Measurements from ENCODE around the gene OR4K14.
"Not testable (repeated sequence)": the region's sequence is repeated elsewhere in the genome, so short reads cannot be mapped to it uniquely, and the experiment has no call there.

The OR4K14 gene, protein sequence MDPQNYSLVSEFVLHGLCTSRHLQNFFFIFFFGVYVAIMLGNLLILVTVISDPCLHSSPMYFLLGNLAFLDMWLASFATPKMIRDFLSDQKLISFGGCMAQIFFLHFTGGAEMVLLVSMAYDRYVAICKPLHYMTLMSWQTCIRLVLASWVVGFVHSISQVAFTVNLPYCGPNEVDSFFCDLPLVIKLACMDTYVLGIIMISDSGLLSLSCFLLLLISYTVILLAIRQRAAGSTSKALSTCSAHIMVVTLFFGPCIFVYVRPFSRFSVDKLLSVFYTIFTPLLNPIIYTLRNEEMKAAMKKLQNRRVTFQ

DNA sequence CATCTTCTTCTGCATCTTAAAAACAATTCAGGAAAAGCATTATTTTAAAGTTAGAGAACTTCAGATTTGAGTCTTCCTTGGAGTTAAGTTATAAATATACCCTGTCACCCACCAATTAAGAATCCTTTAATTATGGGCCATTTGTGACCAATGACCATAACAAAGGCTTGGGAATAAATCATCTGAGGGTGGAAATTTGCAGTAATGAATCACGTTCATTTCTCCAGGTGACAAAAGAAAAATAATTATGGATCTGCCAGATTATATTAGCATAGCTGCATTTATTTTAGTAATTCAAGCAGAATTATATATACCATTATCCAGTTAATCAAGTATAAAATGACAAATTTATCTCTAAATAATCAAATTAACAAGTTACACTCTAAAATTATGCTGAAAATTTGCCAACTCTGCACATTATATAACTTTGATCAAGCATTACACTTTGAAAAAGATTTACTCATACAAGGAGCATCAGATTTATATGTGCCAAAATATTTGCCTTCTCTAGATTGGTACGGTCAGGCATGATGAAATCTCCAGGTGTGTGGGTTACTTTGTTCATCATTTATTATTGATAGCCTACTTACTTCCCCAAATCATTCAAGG lies at the start of gene OR4K14:
OR4K14 (minus strand) TSS at position 51 of the 609 bp plus-strand sequence. CDS start 4,114 bp downstream, outside the sequence.
- FAIRE-seq, result no peak

DNA sequence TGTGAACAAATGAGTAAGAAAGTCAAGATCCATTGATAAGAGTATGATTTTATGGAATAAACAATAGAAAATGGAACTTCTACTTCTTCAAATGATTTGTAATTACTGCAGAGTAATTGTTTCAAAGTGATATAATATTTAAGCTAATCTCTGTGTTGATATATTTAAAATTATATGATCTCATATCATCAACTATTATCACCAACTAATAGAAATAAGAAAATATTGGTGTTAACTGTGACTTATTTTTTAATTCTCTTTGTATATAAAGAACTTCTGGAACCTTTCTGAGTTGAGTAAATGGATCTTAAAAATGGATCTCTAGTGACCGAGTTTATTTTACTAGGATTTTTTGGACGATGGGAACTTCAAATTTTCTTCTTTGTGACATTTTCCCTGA lies 40.6 kb upstream of the OR4K14 start, which contains the start of gene OR4L1:
OR4L1 (plus strand) TSS at position 301 of the 400 bp plus-strand sequence; CDS start at position 301, 0 bp downstream.
- no peak for FAIRE-seq

DNA sequence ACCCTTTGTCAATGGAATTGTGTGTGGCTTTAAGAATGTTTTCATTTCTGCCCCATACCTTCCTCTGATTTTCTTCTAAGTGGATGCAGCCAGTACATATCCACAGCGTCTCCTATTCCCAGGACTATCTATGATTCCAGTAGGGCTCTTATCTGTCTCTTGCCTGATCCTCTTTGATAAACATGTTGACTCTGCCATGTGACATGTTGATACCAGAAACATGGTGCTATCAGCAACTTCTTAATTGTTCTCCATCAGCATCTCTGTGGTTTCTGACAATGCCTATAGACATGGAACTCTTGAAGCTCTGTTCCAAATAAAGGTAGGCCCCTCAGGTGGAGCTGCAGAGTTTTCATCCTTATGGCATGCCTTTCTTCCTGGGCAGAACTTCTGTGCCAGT lies 29.1 kb upstream of the OR4K14 start:
- no peak for FAIRE-seq

- no peak for FAIRE-seq
Measured at GRCh38 chr14:20044243-20044642, 25.1 kb upstream of the OR4K14 start.

- FAIRE-seq, result no peak
Measured at GRCh38 chr14:20035938-20036337, 16.8 kb upstream of the OR4K14 start, which contains the start of gene OR4K13. Gene OR4K13, minus strand, starts transcription at chr14:20036038. Its CDS starts 1,280 bp downstream, at chr14:20034758.

- no peak for FAIRE-seq
Measured at GRCh38 chr14:20035449-20035848, 16.3 kb upstream of the OR4K14 start.

- no peak for FAIRE-seq
Measured at GRCh38 chr14:20031058-20031457, 12.0 kb upstream of the OR4K14 start.

DNA sequence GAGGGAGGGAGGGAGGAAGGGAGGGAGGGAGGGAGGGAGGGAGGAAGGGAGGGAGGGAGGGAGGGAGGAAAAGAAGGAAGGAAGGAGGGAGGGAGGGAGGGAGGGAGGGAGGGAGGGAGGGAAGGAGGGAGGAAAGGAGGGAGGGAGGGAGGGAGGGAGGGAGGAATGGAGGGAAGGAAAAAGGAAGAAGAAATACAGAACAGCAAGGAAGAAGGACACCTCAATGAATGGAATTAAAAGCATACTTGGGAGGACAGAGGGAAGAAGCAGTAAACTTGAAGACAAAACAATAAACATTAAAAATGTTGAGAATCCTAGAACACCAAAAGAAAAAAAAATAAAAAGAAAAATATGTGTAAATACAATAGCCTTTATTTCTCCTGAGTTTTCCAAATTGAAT lies 11.0 kb downstream of the OR4K14 start:
- FAIRE-seq, result no peak

DNA sequence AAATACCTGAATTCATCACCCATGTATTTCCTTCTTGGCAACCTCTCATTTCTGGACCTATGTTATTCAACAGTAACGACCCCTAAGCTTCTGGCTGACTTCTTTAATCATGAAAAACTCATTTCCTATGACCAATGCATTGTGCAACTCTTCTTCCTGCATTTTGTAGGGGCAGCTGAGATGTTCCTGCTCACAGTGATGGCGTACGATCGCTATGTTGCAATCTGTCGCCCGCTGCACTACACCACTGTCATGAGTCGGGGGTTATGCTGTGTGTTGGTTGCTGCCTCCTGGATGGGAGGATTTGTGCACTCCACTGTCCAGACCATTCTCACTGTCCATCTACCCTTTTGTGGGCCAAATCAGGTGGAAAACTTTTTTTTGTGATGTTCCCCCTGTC lies 16.8 kb downstream of the OR4K14 start:
- FAIRE-seq, result no peak

DNA sequence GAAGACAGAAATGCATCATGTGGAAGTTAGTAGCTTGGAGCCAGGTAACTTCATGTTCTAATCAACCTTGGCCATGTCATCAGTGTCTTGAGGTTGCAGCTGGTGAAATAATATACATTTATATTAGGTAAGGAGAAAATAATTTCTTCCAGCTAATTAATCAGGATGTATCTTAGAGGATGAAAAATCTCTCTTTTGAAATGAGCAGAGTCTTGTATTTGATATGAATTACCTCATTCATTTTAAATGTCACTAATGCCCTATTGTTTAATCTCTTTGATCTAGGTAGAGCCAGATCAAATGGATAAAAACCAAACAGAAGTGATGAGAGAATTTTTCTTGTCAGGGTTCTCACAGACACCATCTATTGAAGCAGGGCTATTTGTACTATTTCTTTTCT lies 17.2 kb downstream of the OR4K14 start, which contains the start of gene OR4Q2:
OR4Q2 (plus strand) TSS at position 301 of the 400 bp plus-strand sequence.
- no peak for FAIRE-seq

DNA sequence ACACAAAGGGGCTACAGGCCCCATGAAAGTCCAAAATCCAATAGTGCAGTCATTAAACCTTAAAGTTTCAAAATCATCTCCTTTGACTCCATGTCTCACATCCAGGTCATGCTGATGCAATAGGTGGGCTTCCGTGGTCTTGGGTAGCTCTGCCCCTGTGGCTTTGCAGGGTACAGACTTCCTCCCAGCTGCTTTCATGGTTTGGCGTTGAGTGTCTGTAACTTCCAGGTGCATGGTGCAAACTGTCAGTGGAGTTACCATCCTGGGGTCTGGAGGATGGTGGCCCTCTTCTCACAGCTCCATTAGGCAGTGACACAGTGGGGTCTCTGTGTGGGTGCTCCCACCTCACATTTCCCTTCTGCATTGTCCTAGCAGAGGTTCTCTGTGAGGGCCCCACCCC lies 25.7 kb downstream of the OR4K14 start:
- no peak for FAIRE-seq

DNA sequence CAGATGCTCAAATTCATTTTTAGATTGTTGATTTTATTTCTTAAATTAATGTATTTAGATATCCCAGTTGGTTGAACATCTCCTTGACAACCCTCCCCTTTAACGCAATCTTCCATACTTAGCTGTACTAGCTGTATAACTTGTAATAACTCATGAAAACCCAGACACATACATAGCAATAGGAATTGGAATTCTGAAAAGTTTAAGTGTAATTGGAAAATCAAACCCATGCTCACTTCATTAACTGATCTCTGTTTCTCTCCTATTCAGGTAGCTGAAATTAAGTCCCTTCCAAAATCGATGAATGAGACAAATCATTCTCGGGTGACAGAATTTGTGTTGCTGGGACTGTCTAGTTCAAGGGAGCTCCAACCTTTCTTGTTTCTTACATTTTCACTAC lies 43.8 kb downstream of the OR4K14 start, which contains the start of gene OR4K15:
OR4K15 (plus strand) TSS at position 301 of the 400 bp plus-strand sequence; CDS start at position 301, 0 bp downstream.
- FAIRE-seq, result no peak

DNA sequence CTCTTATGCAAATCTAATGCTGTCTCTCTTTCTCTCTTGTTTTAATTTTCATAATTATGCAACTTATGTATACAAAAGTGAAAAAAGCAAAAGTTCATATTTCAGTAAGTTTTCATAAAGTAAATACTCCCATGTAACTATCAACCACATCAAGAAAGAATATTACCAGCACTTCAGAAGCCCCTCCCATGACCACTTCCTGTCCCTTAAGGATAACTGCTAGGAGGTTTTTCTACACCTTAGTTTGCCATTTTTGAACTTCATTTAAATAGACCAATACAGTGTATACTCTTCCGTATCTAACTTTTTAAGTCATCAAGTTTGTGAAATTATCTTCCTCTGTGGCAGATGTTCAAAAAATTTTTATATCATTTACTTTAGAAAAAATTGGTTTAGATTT lies 44.3 kb downstream of the OR4K14 start:
- FAIRE-seq, result no peak

- not testable (repeated sequence) for FAIRE-seq
Measured at GRCh38 chr14:19969735-19970134, 49.4 kb downstream of the OR4K14 start.
